K562 (cell line): Measurements from ENCODE around the gene CIAO3. TPM values are rescaled to one million over a fixed set of nuclear protein-coding genes. Genes with fewer than 3 reads are reported as not detected.
A peak's percentile ranks its signal among the peaks of the same experiment; 100 is the strongest.

Experiments used
- CAMTA2 ChIP-seq: fragments of 250-450 bp; sonication (Bioruptor Pico); conservative IDR thresholded peaks from 2 replicates; pipeline ENCODE4 v1.5.1; 2022
- CHD7 ChIP-seq: fragments of 200-600 bp; sonication (generic); IDR thresholded peaks from one replicate; pipeline ENCODE4 v1.6.1; 2012; ENCODE audit warnings: mild to moderate bottlenecking, low read depth, low read length, inconsistent platforms
- CTCFL ChIP-seq: IDR thresholded peaks from 2 replicates; pipeline ENCODE4 v1.6.1; 2011; ENCODE audit warnings: borderline replicate concordance, low read depth, mild to moderate bottlenecking, moderate library complexity, low read length; ENCODE audit not compliant: insufficient read depth, poor library complexity, severe bottlenecking
- FOXP1 ChIP-seq: sonication (generic); formaldehyde crosslinking; IDR thresholded peaks from 2 replicates; pipeline ENCODE4 v1.8.0; 2022; ENCODE audit warnings: mild to moderate bottlenecking, missing genetic modification reagents
- HDAC1 ChIP-seq, 2 experiments: fragments of 450-650 bp; IDR thresholded peaks; 2 replicates each; pipeline ENCODE4 v1.6.1; 2016 to 2017; ENCODE audit warnings: inconsistent platforms in 1 of 2, mild to moderate bottlenecking in 1 of 2, moderate library complexity in 1 of 2
- KHSRP ChIP-seq: fragments of 450-650 bp; IDR thresholded peaks from 2 replicates; pipeline ENCODE4 v1.6.1; 2017
- MTA3 ChIP-seq: fragments of 450-650 bp; formaldehyde crosslinking; IDR thresholded peaks from 2 replicates; pipeline ENCODE4 v1.6.1; 2017; ENCODE audit warnings: mild to moderate bottlenecking, borderline replicate concordance
- NRF1 ChIP-seq, 2 experiments: fragments of 450-650 bp; IDR thresholded peaks in 1 of 2; conservative IDR thresholded peaks in 1 of 2; 2 replicates each; pipeline ENCODE4 v1.6.1; 2014; ENCODE audit warnings: mild to moderate bottlenecking in 2 of 2
- PCBP1 ChIP-seq: fragments of 200-400 bp; formaldehyde crosslinking; IDR thresholded peaks from 2 replicates; pipeline ENCODE4 v1.6.1; 2018; ENCODE audit warnings: mild to moderate bottlenecking, low read depth, low read length; ENCODE audit not compliant: poor library complexity, severe bottlenecking
- RAD21 ChIP-seq, 2 experiments: fragments of 250-450 bp in 1 of 2; fragments of 450-650 bp in 1 of 2; sonication (Bioruptor Pico) in 1 of 2; formaldehyde crosslinking in 1 of 2; IDR thresholded peaks in 1 of 2; conservative IDR thresholded peaks in 1 of 2; 2 replicates each; pipeline versions ENCODE4 v1.4.0 to v1.8.0; 2020 to 2022; ENCODE audit warnings: mild to moderate bottlenecking in 2 of 2, moderate library complexity in 1 of 2
- TFAP4 ChIP-seq: sonication (generic); formaldehyde crosslinking; IDR thresholded peaks from 2 replicates; pipeline ENCODE4 v1.8.0; 2022; ENCODE audit warnings: missing genetic modification reagents, mild to moderate bottlenecking, moderate library complexity, borderline replicate concordance
- ZNF143 ChIP-seq: sonication (generic); formaldehyde crosslinking; IDR thresholded peaks from 2 replicates; pipeline ENCODE4 v1.9.0; 2022; ENCODE audit warnings: mild to moderate bottlenecking, missing genetic modification reagents
- polyA plus RNA-seq, 8 experiments: library from polyadenylated mRNA; depleted of rRNA in 4 of 8; stranded (reverse) in 5 of 8; unstranded in 3 of 8; fragments of >200 nt; fragmentation: Nextera tagmentation in 2 of 8; fragmentation: Illumina TruSeq in 1 of 8; extraction: Ambion mirVana in 2 of 8; extraction: Trizol in 1 of 8; gene quantifications; 2 replicates each; pipeline versions ENCODE4 v1.2.1 to v1.2.3, GENCODE V29; 2011 to 2014; ENCODE audit warnings: inconsistent platforms in 1 of 8, missing spikeins in 1 of 8
- total RNA-seq, 7 experiments: library from RNA; depleted of rRNA in 6 of 7; stranded (reverse); fragments of >200 nt in 6 of 7; fragmentation: Illumina TruSeq in 2 of 7; extraction: Trizol in 2 of 7; gene quantifications; 2 replicates each; pipeline versions ENCODE4 v1.2.1 to v1.2.3, GENCODE V29; 2011 to 2021; ENCODE audit warnings: low replicate concordance in 1 of 7

Gene CIAO3
- total and polyA plus RNA-seq, 9 of the 15 experiments (the other 6 are each of a cell fraction or from before 2014, with no cell fraction given) = 2.2 to 35.6 (median 18.7) TPM

- TF ChIP-seq CHD7 (no peak), CAMTA2 (CRISPR knock-in tag) (no peak), FOXP1 (no peak), KHSRP (no peak), MTA3 (no peak), RAD21 (CRISPR knock-in tag; conservative IDR thresholded peaks at IDR 0.05 in 1 of 2, IDR thresholded peaks at IDR 0.05 in 1 of 2) (peak; percentile 84 to 92), PCBP1 (no peak), NRF1 (conservative IDR thresholded peaks at IDR 0.05 in 1 of 2, IDR thresholded peaks at IDR 0.05 in 1 of 2) (no peak), HDAC1 (IDR thresholded peaks at IDR 0.05) (no peak), ZNF143 (CRISPR knock-in tag) (no peak), CTCFL (peak; percentile 61), TFAP4 (CRISPR knock-in tag) (peak; percentile 70)
Observed at GRCh38 chr16:711548-712320, 29.1 kb downstream of the CIAO3 start (continued).
